GM13976 (cell line): ENCODE data around the gene HTR7.

Source experiments
- DNase-seq: peaks from one replicate; pipeline ENCODE4 v3.0.0; 2012; ENCODE audit warnings: low spot score
- CTCF ChIP-seq: IDR thresholded peaks from 2 replicates; pipeline ENCODE4 v1.5.1; 2012; ENCODE audit warnings: borderline replicate concordance, mild to moderate bottlenecking; ENCODE audit not compliant: insufficient read depth; ENCODE audit errors: extremely low read depth, missing control alignments, control extremely low read depth
- in situ Hi-C: fragments of 300-500 bp; cut with MboI; formaldehyde crosslinking; loops from one replicate; pipeline ENCODE4 v1.12.0; 2022; ENCODE audit warnings: low sequenced_read_pairs, mixed read lengths, inconsistent platforms; ENCODE audit not compliant: unreplicated experiment

Gene HTR7

GRCh38 chr10:90872648-90873020 is 14.8 kb upstream of the HTR7 start:
- TF ChIP-seq CTCF, result no peak
- in situ Hi-C loops, result loop anchor here (25.0 kb wide), 1 partner anchor 1085 kb away; no protein-coding TSS in a partner anchor

DNA sequence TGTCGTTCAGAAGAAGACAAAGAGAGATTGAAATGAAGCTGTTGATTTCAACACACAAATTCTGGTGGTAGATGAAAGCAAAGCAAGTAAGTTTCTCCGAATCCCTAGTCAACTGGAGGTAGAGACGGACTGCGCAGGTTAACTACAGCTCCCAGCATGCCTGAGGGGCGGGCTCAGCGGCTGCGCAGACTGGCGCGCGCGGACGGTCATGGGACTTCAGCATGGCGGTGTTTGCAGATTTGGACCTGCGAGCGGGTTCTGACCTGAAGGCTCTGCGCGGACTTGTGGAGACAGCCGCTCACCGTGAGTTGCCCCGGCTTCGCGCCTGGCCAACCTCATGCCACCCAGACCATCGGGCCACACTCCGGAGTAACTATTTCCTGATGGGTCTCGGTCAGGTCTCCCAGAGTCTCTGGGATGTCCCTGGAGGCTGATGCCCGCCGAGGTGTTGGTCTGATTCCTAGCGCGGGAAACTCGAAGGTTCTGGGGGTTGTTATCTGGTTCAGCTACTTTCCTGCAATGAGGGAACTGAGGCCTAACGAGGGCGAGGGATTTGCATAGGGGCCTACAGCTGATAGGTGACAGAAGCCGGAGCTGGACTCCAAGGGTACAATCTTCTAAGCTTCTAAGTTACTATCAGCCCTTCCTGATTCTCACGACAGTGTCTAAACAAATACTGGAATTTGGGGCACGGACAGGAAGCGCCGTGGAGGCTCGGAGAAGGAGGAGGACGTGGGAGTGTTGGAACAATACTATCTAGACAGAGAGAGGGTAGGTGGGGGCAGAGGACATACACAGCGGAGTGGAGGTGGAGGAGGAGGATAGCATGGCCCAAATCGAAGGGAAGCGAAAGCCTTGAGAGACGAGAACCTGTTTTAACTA is 14.2 kb upstream of the HTR7 start, which contains the start of gene RPP30:
Gene RPP30, plus strand, starts transcription at position 209 of the 882 bp plus-strand sequence. Its CDS starts 13 bp downstream, at position 222.
- in situ Hi-C loops, result loop anchor here (25.0 kb wide), 1 partner anchor 1085 kb away; no protein-coding TSS in a partner anchor
- peak; percentile 87 for DNase-seq
- TF ChIP-seq CTCF, result no peak

More at GRCh38 chr10:90872648-90873020, 14.8 kb upstream of the HTR7 start:
- DNase-seq, result no peak

GRCh38 chr10:90871279-90871765 is 13.5 kb upstream of the HTR7 start:
- TF ChIP-seq CTCF, result peak; percentile 43

GRCh38 chr10:90866050-90866598 is 8.3 kb upstream of the HTR7 start:
- in situ Hi-C loops, result loop anchor here (10.0 to 25.0 kb wide), 2 partner anchors 101 to 1079 kb away; no protein-coding TSS in a partner anchor
- TF ChIP-seq CTCF, result no peak
- DNase-seq, result no peak

More at GRCh38 chr10:90871279-90871765, 13.5 kb upstream of the HTR7 start:
- in situ Hi-C loops, result loop anchor here (25.0 kb wide), 1 partner anchor 1084 kb away; no protein-coding TSS in a partner anchor
- peak; percentile 60 for DNase-seq

DNA sequence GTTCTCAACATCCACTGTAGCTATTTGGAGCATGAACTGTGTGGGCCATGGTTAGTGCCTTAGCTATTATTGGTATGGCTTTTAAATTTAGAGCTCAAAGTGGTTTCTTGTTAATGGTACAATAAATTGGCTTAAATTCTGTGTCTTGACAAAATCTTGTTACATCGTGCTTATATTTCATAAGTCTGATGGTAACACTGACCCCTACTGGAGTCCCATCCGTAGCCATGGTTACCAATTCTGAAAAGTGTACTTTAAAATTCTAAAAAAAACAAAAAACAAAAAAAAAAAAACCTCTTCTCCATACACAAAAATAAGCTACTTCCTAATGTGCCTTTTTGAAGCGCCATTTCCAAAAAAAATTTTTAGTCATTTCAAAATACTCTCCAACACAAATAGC is 7.6 kb upstream of the HTR7 start:
- peak; percentile 22 for TF ChIP-seq CTCF
- no peak for DNase-seq
- in situ Hi-C loops, result loop anchor here (10.0 to 25.0 kb wide), 2 partner anchors 101 to 1078 kb away; no protein-coding TSS in a partner anchor

DNA sequence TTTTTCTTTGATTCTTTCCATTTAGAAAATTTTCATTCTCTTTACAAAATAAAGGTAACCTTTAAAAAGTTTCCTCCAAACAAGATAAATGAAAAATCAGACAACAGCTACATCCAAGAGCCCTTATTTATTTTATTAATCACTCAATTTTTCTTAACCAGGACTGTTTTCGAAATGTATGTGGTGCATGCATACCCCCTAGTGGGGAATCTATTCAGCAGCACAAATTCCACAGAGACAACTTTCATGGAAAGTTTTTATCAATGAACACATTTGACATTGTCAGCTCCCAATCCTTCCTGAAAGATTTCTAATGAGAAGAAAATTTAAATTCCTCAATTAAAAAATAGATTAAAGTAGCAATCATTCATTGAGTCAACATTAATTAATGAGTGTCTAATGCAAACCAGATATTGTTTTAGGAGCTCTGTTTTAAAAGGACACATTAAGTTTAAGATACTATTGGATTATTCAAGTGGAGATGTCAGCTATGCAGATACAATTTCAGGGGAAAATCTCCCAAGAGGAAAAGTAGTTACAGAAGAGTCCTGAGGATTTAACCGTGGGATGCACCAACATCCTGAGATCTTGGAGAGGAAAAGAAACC is 5.2 kb upstream of the HTR7 start:
- TF ChIP-seq CTCF, result peak; percentile 43
- DNase-seq, result no peak
- in situ Hi-C loops, result loop anchor here (10.0 to 25.0 kb wide), 2 partner anchors 98 to 1076 kb away; no protein-coding TSS in a partner anchor
